OCI-LY3 (cell line): ENCODE measurements around the gene TARS1.

Experiments used
- H2AFZ ChIP-seq: fragments of 200-600, 300-600 bp; shearing (Covaris generic); 2 replicates; pipeline ENCODE4 v1.6.0; 2014; ENCODE audit warnings: antibody characterized with exemption, low read depth, low read length
- H3K27ac ChIP-seq: fragments of 200-600, 300-600 bp; sonication (generic); 2 replicates; pipeline ENCODE4 v1.5.1; 2014; ENCODE audit warnings: mild to moderate bottlenecking, low read length, moderate library complexity, mixed read lengths
- H3K27me3 ChIP-seq: fragments of 200-600, 300-600 bp; sonication (generic); 2 replicates; pipeline ENCODE4 v1.6.1; 2014; ENCODE audit warnings: low read depth, low read length, mixed read lengths
- H3K36me3 ChIP-seq: fragments of 200-600, 300-600 bp; sonication (generic); replicated peaks from 2 replicates; pipeline ENCODE3; 2014; ENCODE audit warnings: low read depth, low read length, mixed read lengths
- H3K4me1 ChIP-seq: fragments of 300-600, 200-600 bp; sonication (generic); 2 replicates; pipeline ENCODE4 v1.6.1; 2014; ENCODE audit warnings: low read length, mixed read lengths
- H3K4me2 ChIP-seq: fragments of 200-600, 300-600 bp; sonication (generic); 2 replicates; pipeline ENCODE4 v1.6.1; 2014; ENCODE audit warnings: low read length, mixed read lengths
- H3K4me3 ChIP-seq: fragments of 300-600, 200-600 bp; sonication (generic); 2 replicates; pipeline ENCODE4 v1.5.1; 2014; ENCODE audit warnings: antibody characterized with exemption, mild to moderate bottlenecking, low read length, moderate library complexity
- H3K79me2 ChIP-seq: fragments of 300-600, 200-600 bp; shearing (Covaris generic); 2 replicates; pipeline ENCODE4 v1.6.1; 2014; ENCODE audit warnings: mild to moderate bottlenecking, low read length, mixed read lengths
- H3K9ac ChIP-seq: fragments of 300-600, 200-600 bp; shearing (Covaris generic); 2 replicates; pipeline ENCODE4 v1.6.0; 2014; ENCODE audit warnings: mild to moderate bottlenecking, low read length, moderate library complexity
- H3K9me3 ChIP-seq: fragments of 200-600, 300-600 bp; shearing (Covaris generic); 2 replicates; pipeline ENCODE4 v1.6.1; 2014; ENCODE audit warnings: low read length, mixed read lengths; ENCODE audit not compliant: insufficient read depth
- H4K20me1 ChIP-seq: fragments of 200-600, 300-600 bp; sonication (generic); 2 replicates; pipeline ENCODE4 v1.6.1; 2016; ENCODE audit warnings: low read length, mixed read lengths; ENCODE audit not compliant: insufficient read depth
- CTCF ChIP-seq: fragments of 200-600, 300-600 bp; sonication (generic); IDR thresholded peaks from 2 replicates; pipeline ENCODE4 v1.5.1; 2014; ENCODE audit warnings: antibody characterized with exemption, low read length, low read depth
- EZH2phosphoT487 ChIP-seq: fragments of 200-600 bp; shearing (Covaris generic); IDR thresholded peaks from 2 replicates; pipeline ENCODE4 v1.6.1; 2018; ENCODE audit warnings: antibody characterized with exemption, mixed run types, low read depth

The TARS1 gene

GRCh38 chr5:33501899-33502298 is 61.1 kb downstream of the TARS1 start:
- TF ChIP-seq EZH2phosphoT487 (no peak), CTCF (no peak)
- Histone ChIP-seq H4K20me1 (no peaks in the 10 kb centered on the region), H3K9me3 (no peaks in the 10 kb centered on the region), H3K27ac (no peak overlapping the region), H3K4me3 (no peak overlapping the region), H3K27me3 (no peaks in the 10 kb centered on the region), H3K79me2 (no peaks in the 10 kb centered on the region), H3K4me2 (no peak overlapping the region), H3K9ac (no peak overlapping the region), H3K4me1 (no peaks in the 10 kb centered on the region), H2AFZ (no peak overlapping the region), H3K36me3 (no peaks in the 10 kb centered on the region)

GRCh38 chr5:33504570-33504969 is 63.8 kb downstream of the TARS1 start:
- Histone ChIP-seq H4K20me1 (no peaks in the 10 kb centered on the region), H3K9ac (no peak overlapping the region), H3K4me3 (no peak overlapping the region), H3K79me2 (no peaks in the 10 kb centered on the region), H3K9me3 (no peaks in the 10 kb centered on the region), H3K4me1 (no peaks in the 10 kb centered on the region), H3K27ac (no peak overlapping the region), H3K36me3 (no peaks in the 10 kb centered on the region), H3K4me2 (no peak overlapping the region), H3K27me3 (no peaks in the 10 kb centered on the region), H2AFZ (no peak overlapping the region)
- no peak for TF ChIP-seq CTCF
- TF ChIP-seq EZH2phosphoT487, result no peak

GRCh38 chr5:33507426-33507825 is 66.7 kb downstream of the TARS1 start:
- Histone ChIP-seq H3K9ac (no peak overlapping the region), H2AFZ (no peak overlapping the region), H3K9me3 (no peaks in the 10 kb centered on the region), H3K27me3 (no peaks in the 10 kb centered on the region), H3K4me3 (no peak overlapping the region), H4K20me1 (no peaks in the 10 kb centered on the region), H3K79me2 (no peaks in the 10 kb centered on the region), H3K27ac (no peak overlapping the region), H3K4me1 (no peaks in the 10 kb centered on the region), H3K36me3 (no peaks in the 10 kb centered on the region), H3K4me2 (no peak overlapping the region)
- TF ChIP-seq CTCF (no peak), EZH2phosphoT487 (no peak)

- Histone ChIP-seq H3K27me3 (no peaks in the 10 kb centered on the region), H3K4me1 (no peaks in the 10 kb centered on the region), H3K4me3 (no peak overlapping the region), H3K4me2 (no peak overlapping the region), H3K79me2 (no peaks in the 10 kb centered on the region), H4K20me1 (no peaks in the 10 kb centered on the region), H3K9ac (no peak overlapping the region), H3K27ac (no peak overlapping the region), H3K36me3 (no peaks in the 10 kb centered on the region), H3K9me3 (no peaks in the 10 kb centered on the region), H2AFZ (no peak overlapping the region)
- no peak for TF ChIP-seq CTCF
- TF ChIP-seq EZH2phosphoT487, result no peak
Observed at GRCh38 chr5:33509036-33509435, 68.3 kb downstream of the TARS1 start.
